Body of pancreas (tissue), 4 donors: ENCODE data around the gene GALNT17. TPM values are rescaled to one million over a fixed set of nuclear protein-coding genes. Genes with fewer than 3 reads are reported as not detected.

ENCODE experiments used
- ATAC-seq: fragments of 150-250 bp; one replicate; pipeline ENCODE4 v1.9.1; 2016
- DNase-seq, 4 donors: peaks; one replicate each; pipeline ENCODE4 v3.0.0-alpha.2; 2019
- H3K27ac ChIP-seq, 4 donors: fragments of 200-600 bp; sonication (generic); 1 replicate in 3 of 4; 2 replicates in 1 of 4; pipeline versions ENCODE4 v1.5.1 to v1.6.1; 2016 to 2019; ENCODE audit warnings: mild to moderate bottlenecking in 1 of 4, mixed read lengths in 1 of 4, moderate library complexity in 1 of 4
- H3K27me3 ChIP-seq, 2 donors: fragments of 200-600 bp; sonication (generic); one replicate each; pipeline ENCODE4 v1.6.0; 2016; ENCODE audit warnings: mild to moderate bottlenecking in 1 of 2
- H3K36me3 ChIP-seq, 2 donors: fragments of 200-600 bp; sonication (generic); replicated peaks in 1 of 2; 2 replicates each; pipeline ENCODE4 v1.5.1; 2016; ENCODE audit warnings: low read depth in 2 of 2; ENCODE audit not compliant: insufficient read depth in 1 of 2
- H3K4me1 ChIP-seq: fragments of 200-600 bp; sonication (generic); one replicate; pipeline ENCODE4 v1.6.0; 2016
- H3K4me3 ChIP-seq, 2 donors: fragments of 200-600 bp; sonication (generic); 1 replicate in 1 of 2; 2 replicates in 1 of 2; pipeline ENCODE4 v1.5.1; 2016 to 2019
- H3K9me3 ChIP-seq, 3 donors: fragments of 200-600 bp; sonication (generic); 1 replicate in 2 of 3; 2 replicates in 1 of 3; pipeline ENCODE4 v1.5.1; 2016
- CTCF ChIP-seq, 7 experiments: fragments of 450-650 bp in 4 of 7; fragments of 200-600 bp in 3 of 7; sonication (generic) in 3 of 7; IDR thresholded peaks; one replicate each; pipeline ENCODE4 v1.5.1; 2016 to 2019; ENCODE audit warnings: antibody characterized with exemption in 7 of 7
- POLR2A ChIP-seq, 3 donors: fragments of 450-650 bp; IDR thresholded peaks; one replicate each; pipeline ENCODE4 v1.6.1; 2016; ENCODE audit warnings: antibody characterized with exemption in 3 of 3, mild to moderate bottlenecking in 2 of 3
- WGBS, 2 donors: methylation state at CpG; one replicate each; pipeline ENCODE4 v1.1.5; 2017; 5-methylcytosine and 5-hydroxymethylcytosine counted together
- intact Hi-C: fragments of 100-400 bp; cut with DNase I; formaldehyde crosslinking; loops from one replicate; pipeline ENCODE4 v1.15.1; 2023
- total RNA-seq, 2 donors: library from RNA; depleted of rRNA; stranded (reverse); fragments of >200 nt; gene quantifications; one replicate each; pipeline ENCODE4 v1.1.0, GENCODE V29; 2016

GALNT17 gene
- total RNA-seq, 2 donors from 2014 or later = 6.5 to 27.4 TPM

GRCh38 chr7:71285571-71286145 is 153.7 kb downstream of the GALNT17 start:
- no peak for ATAC-seq
- 76 to 84% methylated on average over 4 of the region's 4 CpGs for WGBS, 2 donors
- Histone ChIP-seq H3K4me3 (no peak overlapping the region), H3K27me3 (no peaks in the 10 kb centered on the region), H3K4me1 (no peaks in the 10 kb centered on the region), H3K36me3 (no peaks in the 10 kb centered on the region), H3K27ac (no peak overlapping the region), H3K9me3 (no peaks in the 10 kb centered on the region)
- no peak for DNase-seq
- no peak for TF ChIP-seq POLR2A (IDR thresholded peaks at IDR 0.05)
- no peak for TF ChIP-seq CTCF (IDR thresholded peaks at IDR 0.05)
- intact Hi-C loops = no loop called here

GRCh38 chr7:71286336-71286735 is 154.4 kb downstream of the GALNT17 start:
- TF ChIP-seq CTCF (IDR thresholded peaks at IDR 0.05) = no peak
- TF ChIP-seq POLR2A (IDR thresholded peaks at IDR 0.05) = no peak
- no peak overlapping the region for H3K4me3 ChIP-seq
- no peak for DNase-seq
- no peaks in the 10 kb centered on the region for H3K36me3 ChIP-seq
- H3K27ac ChIP-seq = no peak overlapping the region
- H3K4me1 ChIP-seq = no peaks in the 10 kb centered on the region
- intact Hi-C loops = no loop called here
- H3K27me3 ChIP-seq = no peaks in the 10 kb centered on the region
- 75 to 79% methylated on average over 7 of the region's 7 CpGs for WGBS, 2 donors
- no peaks in the 10 kb centered on the region for H3K9me3 ChIP-seq
- no peak for ATAC-seq

GRCh38 chr7:71286924-71287323 is 155.0 kb downstream of the GALNT17 start:
- DNase-seq (no peak), ATAC-seq (no peak)
- TF ChIP-seq CTCF (IDR thresholded peaks at IDR 0.05) (no peak), POLR2A (IDR thresholded peaks at IDR 0.05) (no peak)
- H3K4me3 ChIP-seq = no peak overlapping the region
- no peaks in the 10 kb centered on the region for H3K36me3 ChIP-seq
- 87 to 96% methylated on average over 9 of the region's 9 CpGs for WGBS, 2 donors
- no peaks in the 10 kb centered on the region for H3K9me3 ChIP-seq
- intact Hi-C loops = no loop called here
- no peaks in the 10 kb centered on the region for H3K27me3 ChIP-seq
- H3K27ac ChIP-seq = no peak overlapping the region
- H3K4me1 ChIP-seq = no peaks in the 10 kb centered on the region

- Histone ChIP-seq H3K4me1 (no peaks in the 10 kb centered on the region), H3K4me3 (no peak overlapping the region), H3K27me3 (no peaks in the 10 kb centered on the region), H3K9me3 (no peaks in the 10 kb centered on the region), H3K36me3 (no peaks in the 10 kb centered on the region), H3K27ac (no peak overlapping the region)
- no peak for TF ChIP-seq CTCF (IDR thresholded peaks at IDR 0.05)
- TF ChIP-seq POLR2A (IDR thresholded peaks at IDR 0.05) = no peak
- DNase-seq = peak in 1 of 4 donors; percentile 7
- intact Hi-C loops = no loop called here
- ATAC-seq = no peak
- 57 to 67% methylated on average over 4 of the region's 4 CpGs for WGBS, 2 donors
These were observed 158.5 kb downstream of the GALNT17 start for GRCh38 chr7:71290452-71290851.

GRCh38 chr7:71298378-71298777 is 166.4 kb downstream of the GALNT17 start:
- Histone ChIP-seq H3K27ac (no peak overlapping the region), H3K4me3 (no peak overlapping the region), H3K9me3 (no peaks in the 10 kb centered on the region), H3K27me3 (no peaks in the 10 kb centered on the region), H3K36me3 (no peaks in the 10 kb centered on the region), H3K4me1 (no peaks in the 10 kb centered on the region)
- ATAC-seq (peak; percentile 48), DNase-seq (peak in 3 of 4 donors; percentile 5 to 17 (median 13))
- intact Hi-C loops = no loop called here
- TF ChIP-seq POLR2A (IDR thresholded peaks at IDR 0.05) (no peak), CTCF (IDR thresholded peaks at IDR 0.05) (no peak)
- WGBS, 2 donors = 19 to 45% methylated on average over 6 of the region's 6 CpGs
